Natural killer cell (primary cell): ENCODE data around the gene GRID1. TPM values are rescaled to one million over a fixed set of nuclear protein-coding genes. Genes with fewer than 3 reads are reported as not detected.

Experiments used
- ATAC-seq, 3 donors: fragments of 150-1000 bp in 2 of 3; fragments of 200-7000 bp in 1 of 3; cut with Tn5 transposase; 1 replicate in 1 of 3; 2 replicates in 2 of 3; pipeline ENCODE4 v1.10.0; 2021; ENCODE audit warnings: mild to moderate bottlenecking in 2 of 3, moderate library complexity in 2 of 3
- DNase-seq, 2 donors: peaks; one replicate each; pipeline versions ENCODE4 v3.0.0 to v3.0.0-alpha.2; 2013 to 2021; ENCODE audit warnings: mixed read lengths in 1 of 2
- H3K27ac ChIP-seq: one replicate; pipeline ENCODE4 v1.5.1; 2013; ENCODE audit warnings: mild to moderate bottlenecking, low read length
- H3K27me3 ChIP-seq: one replicate; pipeline ENCODE4 v1.6.1; 2013; ENCODE audit warnings: low read length; ENCODE audit not compliant: control insufficient read depth, insufficient read depth
- H3K36me3 ChIP-seq: one replicate; pipeline ENCODE4 v1.6.1; 2013; ENCODE audit warnings: low read length; ENCODE audit not compliant: control insufficient read depth, insufficient read depth
- H3K4me1 ChIP-seq: one replicate; pipeline ENCODE4 v1.6.1; 2013; ENCODE audit warnings: low read length; ENCODE audit not compliant: control insufficient read depth, insufficient read depth
- H3K4me3 ChIP-seq: one replicate; pipeline ENCODE4 v1.5.1; 2013; ENCODE audit warnings: low read length
- H3K9me3 ChIP-seq: one replicate; pipeline ENCODE4 v1.6.1; 2013; ENCODE audit warnings: low read length; ENCODE audit not compliant: control insufficient read depth, insufficient read depth
- H3K27ac Mint-ChIP-seq, 2 donors: one replicate each; pipeline ENCODE4 v1.8.0; 2022; ENCODE audit warnings: mild to moderate bottlenecking in 2 of 2, mixed read lengths in 2 of 2, moderate library complexity in 1 of 2
- H3K27me3 Mint-ChIP-seq, 2 donors: one replicate each; pipeline ENCODE4 v1.8.0; 2022; ENCODE audit warnings: low read depth in 2 of 2, mixed read lengths in 2 of 2
- H3K36me3 Mint-ChIP-seq: one replicate; pipeline ENCODE4 v1.8.0; 2022; ENCODE audit warnings: mixed read lengths
- H3K4me1 Mint-ChIP-seq, 2 donors: one replicate each; pipeline ENCODE4 v1.8.0; 2022; ENCODE audit warnings: mixed read lengths in 2 of 2
- H3K4me3 Mint-ChIP-seq: one replicate; pipeline ENCODE4 v1.8.0; 2022; ENCODE audit warnings: mild to moderate bottlenecking, moderate library complexity, mixed read lengths
- H3K9me3 Mint-ChIP-seq, 2 donors: one replicate each; pipeline ENCODE4 v1.8.0; 2022; ENCODE audit warnings: mixed read lengths in 2 of 2
- CTCF ChIP-seq: fragments of 200-600 bp; IDR thresholded peaks from one replicate; pipeline ENCODE4 v1.8.0; 2022; ENCODE audit warnings: antibody characterized with exemption
- WGBS: methylation state at CpG from one replicate; pipeline ENCODE4 v1.1.7; 2013; ENCODE audit warnings: missing lambda C conversion rate; ENCODE audit not compliant: insufficient coverage; 5-methylcytosine and 5-hydroxymethylcytosine counted together
- intact Hi-C: fragments of 100-400 bp; cut with micrococcal nuclease; formaldehyde crosslinking; loops from one replicate; pipeline ENCODE4 v1.14.2; 2022
- total RNA-seq, 4 donors: library from RNA; stranded (reverse); fragments of 120-200 nt in 1 of 4; gene quantifications; one replicate each; pipeline versions ENCODE4 v1.2.3 to v1.2.4, GENCODE V29; 2013 to 2022

The GRID1 gene
- total RNA-seq, 3 donors from 2014 or later (not counting 1 experiment from before 2014, with no cell fraction given), result not detected

GRCh38 chr10:86071145-86071544 is 295.4 kb downstream of the GRID1 start:
- intact Hi-C loops, result no loop called here
- no peak overlapping the region for H3K4me3 Mint-ChIP-seq
- Histone ChIP-seq H3K36me3 (no peaks in the 10 kb centered on the region), H3K27ac (no peak overlapping the region), H3K4me1 (no peaks in the 10 kb centered on the region), H3K9me3 (no peaks in the 10 kb centered on the region), H3K4me3 (no peak overlapping the region), H3K27me3 (no peaks in the 10 kb centered on the region)
- ATAC-seq, result no peak
- no peaks in the 10 kb centered on the region for H3K4me1 Mint-ChIP-seq
- H3K9me3 Mint-ChIP-seq, result no peaks in the 10 kb centered on the region
- DNase-seq, result no peak
- H3K27ac Mint-ChIP-seq, result no peak overlapping the region
- H3K36me3 Mint-ChIP-seq, result no peaks in the 10 kb centered on the region
- no peak for TF ChIP-seq CTCF
- 81% methylated on average over 5 of the region's 5 CpGs for whole genome bisulfite sequencing
- peaks cover 0 to 2% of the 10 kb centered on the region in 2 donors for H3K27me3 Mint-ChIP-seq

DNA sequence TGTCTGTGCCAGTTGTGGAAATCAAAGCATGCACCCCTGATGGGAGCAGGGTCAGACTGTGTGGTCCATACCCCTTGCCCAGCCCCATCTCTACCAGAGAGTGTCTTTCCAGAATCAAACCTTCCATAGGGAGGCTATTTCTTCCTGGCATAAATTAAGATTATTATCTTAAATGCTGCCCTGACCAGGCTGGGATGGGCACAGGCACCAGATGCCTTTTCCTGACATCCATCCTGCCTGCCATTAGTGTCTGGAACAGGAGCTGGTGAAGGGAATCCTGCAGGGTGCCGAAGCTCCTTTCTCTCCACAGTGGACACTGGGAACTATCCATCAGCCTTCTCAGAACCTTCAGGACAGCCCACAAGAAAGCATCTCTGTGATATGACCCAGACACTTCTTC is 296.3 kb downstream of the GRID1 start:
- Mint-ChIP-seq H3K4me3 (no peak overlapping the region), H3K9me3 (no peaks in the 10 kb centered on the region), H3K4me1 (no peaks in the 10 kb centered on the region), H3K27ac (no peak overlapping the region), H3K27me3 (peaks cover 5 to 11% of the 10 kb centered on the region in 2 donors), H3K36me3 (no peaks in the 10 kb centered on the region)
- ATAC-seq (no peak), DNase-seq (no peak)
- intact Hi-C loops, result no loop called here
- TF ChIP-seq CTCF, result no peak
- Histone ChIP-seq H3K4me1 (no peaks in the 10 kb centered on the region), H3K27me3 (no peaks in the 10 kb centered on the region), H3K4me3 (no peak overlapping the region), H3K9me3 (no peaks in the 10 kb centered on the region), H3K36me3 (no peaks in the 10 kb centered on the region), H3K27ac (no peak overlapping the region)
- WGBS, result 100% methylated on average over 1 of the region's 1 CpG

- Mint-ChIP-seq H3K27me3 (peaks cover 6 to 11% of the 10 kb centered on the region in 2 donors), H3K27ac (no peak overlapping the region), H3K4me3 (no peak overlapping the region), H3K36me3 (no peaks in the 10 kb centered on the region), H3K4me1 (no peaks in the 10 kb centered on the region), H3K9me3 (no peaks in the 10 kb centered on the region)
- ATAC-seq (no peak), DNase-seq (no peak)
- Histone ChIP-seq H3K9me3 (no peaks in the 10 kb centered on the region), H3K27me3 (no peaks in the 10 kb centered on the region), H3K36me3 (no peaks in the 10 kb centered on the region), H3K4me1 (no peaks in the 10 kb centered on the region), H3K27ac (no peak overlapping the region), H3K4me3 (no peak overlapping the region)
- TF ChIP-seq CTCF, result no peak
- WGBS, result 79% methylated on average over 8 of the region's 10 CpGs
- intact Hi-C loops, result no loop called here
Measured at GRCh38 chr10:86068231-86069054, 298.2 kb downstream of the GRID1 start.
